ENCODE measurements around the gene TST. TPM values are rescaled to one million over a fixed set of nuclear protein-coding genes. Genes with fewer than 3 reads are reported as not detected.

TST gene
- total RNA-seq, 1 donor from 2014 or later, result 21.5 TPM

GRCh38 chr22:36976606-36977005, 42.6 kb downstream of the TST start:
- Mint-ChIP-seq H3K27ac (no peak overlapping the region), H3K4me1 (peaks cover 18% of the 10 kb centered on the region), H3K4me3 (no peak overlapping the region), H3K36me3 (no peaks in the 10 kb centered on the region), H3K9me3 (no peaks in the 10 kb centered on the region), H3K27me3 (ENCODE audit: insufficient read depth, low read depth) (peaks cover 4% of the 10 kb centered on the region)
- Histone ChIP-seq H3F3A (ENCODE audit: low read depth) (peaks cover 11% of the 10 kb centered on the region), H4K20me1 (ENCODE audit: low read depth) (no peaks in the 10 kb centered on the region), H3K36me3 (no peaks in the 10 kb centered on the region), H3K27me3 (no peaks in the 10 kb centered on the region), H3K4me2 (no peak overlapping the region), H3K4me3 (no peak overlapping the region), H3K4me1 (no peaks in the 10 kb centered on the region), H3K9ac (no peak overlapping the region), H2AFZ (replicated peaks) (no peak overlapping the region), H3K27ac (no peak overlapping the region), H3K79me2 (ENCODE audit: low read depth) (no peaks in the 10 kb centered on the region), H3K9me3 (ENCODE audit: low read depth) (no peaks in the 10 kb centered on the region)
- TF ChIP-seq CTCF (IDR thresholded peaks at IDR 0.05), result no peak
- no peak for TF ChIP-seq EZH2 (IDR thresholded peaks at IDR 0.05)
- no peak for TF ChIP-seq EZH2phosphoT487 (IDR thresholded peaks at IDR 0.05)
- DNase-seq (ENCODE audit: low spot score), result no peak

GRCh38 chr22:36971341-36972125, 47.7 kb downstream of the TST start:
- Mint-ChIP-seq H3K4me3 (no peak overlapping the region), H3K9me3 (no peaks in the 10 kb centered on the region), H3K36me3 (no peaks in the 10 kb centered on the region), H3K27ac (no peak overlapping the region), H3K4me1 (no peaks in the 10 kb centered on the region), H3K27me3 (ENCODE audit: insufficient read depth, low read depth) (peaks cover 7% of the 10 kb centered on the region)
- Histone ChIP-seq H3K4me2 (no peak overlapping the region), H3K36me3 (no peaks in the 10 kb centered on the region), H4K20me1 (ENCODE audit: low read depth) (no peaks in the 10 kb centered on the region), H3K4me1 (no peaks in the 10 kb centered on the region), H3K27ac (no peak overlapping the region), H2AFZ (replicated peaks) (no peak overlapping the region), H3K27me3 (no peaks in the 10 kb centered on the region), H3K9me3 (ENCODE audit: low read depth) (no peaks in the 10 kb centered on the region), H3K4me3 (no peak overlapping the region), H3K9ac (no peak overlapping the region), H3K79me2 (ENCODE audit: low read depth) (no peaks in the 10 kb centered on the region), H3F3A (ENCODE audit: low read depth) (no peaks in the 10 kb centered on the region)
- no peak for DNase-seq (ENCODE audit: low spot score)
- TF ChIP-seq CTCF (IDR thresholded peaks at IDR 0.05) (no peak), EZH2phosphoT487 (IDR thresholded peaks at IDR 0.05) (no peak), EZH2 (IDR thresholded peaks at IDR 0.05) (no peak)

- Mint-ChIP-seq H3K4me3 (no peak overlapping the region), H3K27me3 (ENCODE audit: insufficient read depth, low read depth) (peaks cover 4% of the 10 kb centered on the region)
- no peak overlapping the region for H3K4me3 ChIP-seq
Measured at GRCh38 chr22:36968249-36968964, 50.8 kb downstream of the TST start.

More at GRCh38 chr22:36968249-36968964, 50.8 kb downstream of the TST start:
- Histone ChIP-seq H4K20me1 (ENCODE audit: low read depth) (no peaks in the 10 kb centered on the region), H3K9me3 (ENCODE audit: low read depth) (no peaks in the 10 kb centered on the region), H2AFZ (replicated peaks) (no peak overlapping the region), H3K4me1 (no peaks in the 10 kb centered on the region), H3K27ac (no peak overlapping the region), H3K4me2 (no peak overlapping the region), H3K27me3 (no peaks in the 10 kb centered on the region), H3K36me3 (no peaks in the 10 kb centered on the region), H3K79me2 (ENCODE audit: low read depth) (no peaks in the 10 kb centered on the region), H3K9ac (no peak overlapping the region), H3F3A (ENCODE audit: low read depth) (peaks cover 2% of the 10 kb centered on the region)
- TF ChIP-seq CTCF (IDR thresholded peaks at IDR 0.05) (no peak), EZH2phosphoT487 (IDR thresholded peaks at IDR 0.05) (no peak)
- Mint-ChIP-seq H3K27ac (no peak overlapping the region), H3K4me1 (no peaks in the 10 kb centered on the region), H3K36me3 (no peaks in the 10 kb centered on the region), H3K9me3 (no peaks in the 10 kb centered on the region)
- DNase-seq (ENCODE audit: low spot score), result no peak
